ENCODE data around the gene DMAP1. TPM values are rescaled to one million over a fixed set of nuclear protein-coding genes. Genes with fewer than 3 reads are reported as not detected.

The DMAP1 gene
- total RNA-seq, 1 donor from 2014 or later = 32.2 TPM

DNA sequence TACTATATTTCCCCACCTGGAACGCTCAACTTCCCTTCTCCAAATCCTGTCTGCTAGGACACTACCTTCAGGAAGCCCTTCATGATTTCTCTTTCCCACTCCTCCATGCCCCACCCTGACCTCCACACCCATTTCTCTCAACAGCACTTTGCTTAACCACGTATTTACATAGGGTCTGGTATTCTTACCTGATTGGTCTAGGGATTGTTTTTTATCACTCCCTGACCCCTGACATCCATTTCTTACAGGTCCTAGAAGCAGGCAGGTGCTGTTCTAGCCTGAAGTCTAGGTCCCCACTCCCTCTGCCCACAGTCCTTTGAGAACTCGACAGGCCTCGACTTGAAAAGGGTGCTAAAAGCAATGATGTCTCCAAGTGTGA lies 47.5 kb downstream of the DMAP1 start:
- Histone ChIP-seq H3K36me3 (peaks cover 8% of the 10 kb centered on the region), H3K4me1 (peaks cover 24% of the 10 kb centered on the region), H3K27ac (no peak overlapping the region), H3K9me3 (no peaks in the 10 kb centered on the region), H3K4me3 (no peak overlapping the region), H3K27me3 (ENCODE audit: low read depth) (no peaks in the 10 kb centered on the region)
- DNase-seq (no peak), ATAC-seq (no peak)
- intact Hi-C loops (cut with DNase I) = no loop called here
- TF ChIP-seq, protein P1, sequence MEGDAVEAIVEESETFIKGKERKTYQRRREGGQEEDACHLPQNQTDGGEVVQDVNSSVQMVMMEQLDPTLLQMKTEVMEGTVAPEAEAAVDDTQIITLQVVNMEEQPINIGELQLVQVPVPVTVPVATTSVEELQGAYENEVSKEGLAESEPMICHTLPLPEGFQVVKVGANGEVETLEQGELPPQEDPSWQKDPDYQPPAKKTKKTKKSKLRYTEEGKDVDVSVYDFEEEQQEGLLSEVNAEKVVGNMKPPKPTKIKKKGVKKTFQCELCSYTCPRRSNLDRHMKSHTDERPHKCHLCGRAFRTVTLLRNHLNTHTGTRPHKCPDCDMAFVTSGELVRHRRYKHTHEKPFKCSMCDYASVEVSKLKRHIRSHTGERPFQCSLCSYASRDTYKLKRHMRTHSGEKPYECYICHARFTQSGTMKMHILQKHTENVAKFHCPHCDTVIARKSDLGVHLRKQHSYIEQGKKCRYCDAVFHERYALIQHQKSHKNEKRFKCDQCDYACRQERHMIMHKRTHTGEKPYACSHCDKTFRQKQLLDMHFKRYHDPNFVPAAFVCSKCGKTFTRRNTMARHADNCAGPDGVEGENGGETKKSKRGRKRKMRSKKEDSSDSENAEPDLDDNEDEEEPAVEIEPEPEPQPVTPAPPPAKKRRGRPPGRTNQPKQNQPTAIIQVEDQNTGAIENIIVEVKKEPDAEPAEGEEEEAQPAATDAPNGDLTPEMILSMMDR (IDR thresholded peaks at IDR 0.05) = no peak

DNA sequence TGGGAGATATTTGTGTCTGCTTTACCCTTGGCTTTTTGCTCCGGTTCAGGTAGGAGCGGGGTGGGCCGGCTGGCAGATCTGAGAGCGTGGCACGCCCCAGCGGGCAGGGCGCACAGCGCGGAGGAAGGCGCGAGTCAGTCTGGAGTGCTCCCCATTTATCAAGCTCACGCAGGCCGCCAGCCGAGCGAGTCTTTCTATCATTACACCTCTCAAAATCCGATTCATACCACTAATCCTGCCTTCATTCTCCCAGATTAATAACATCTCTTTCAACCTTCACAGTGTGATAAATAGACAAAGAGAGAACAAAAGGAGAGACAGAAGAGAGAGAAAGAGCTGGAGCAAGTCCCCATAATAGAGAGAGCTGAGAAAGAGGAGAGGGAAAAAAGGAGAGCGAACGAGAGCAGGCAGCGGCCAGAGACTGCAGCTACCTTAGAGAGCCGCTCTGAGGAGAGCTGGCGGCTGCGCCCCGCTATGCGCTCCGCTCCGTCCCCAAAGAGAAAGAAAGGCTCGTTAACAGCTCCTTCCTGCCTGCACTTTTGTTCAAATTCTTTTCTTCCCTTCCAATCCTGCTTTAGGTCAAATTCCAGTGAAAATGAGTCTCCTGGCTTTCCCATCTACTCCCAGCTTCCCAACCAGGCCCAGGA lies 48.0 kb downstream of the DMAP1 start:
- H3K4me3 ChIP-seq = no peak overlapping the region
- H3K4me1 ChIP-seq = peaks cover 24% of the 10 kb centered on the region
- no peaks in the 10 kb centered on the region for H3K27me3 ChIP-seq (ENCODE audit: low read depth)
- no peak for DNase-seq
- ATAC-seq = no peak
- TF ChIP-seq, protein P1 (IDR thresholded peaks at IDR 0.05) = no peak
- intact Hi-C loops (cut with DNase I) = no loop called here
- no peak overlapping the region for H3K27ac ChIP-seq
- peaks cover 5% of the 10 kb centered on the region for H3K36me3 ChIP-seq
- H3K9me3 ChIP-seq = no peaks in the 10 kb centered on the region

DNA sequence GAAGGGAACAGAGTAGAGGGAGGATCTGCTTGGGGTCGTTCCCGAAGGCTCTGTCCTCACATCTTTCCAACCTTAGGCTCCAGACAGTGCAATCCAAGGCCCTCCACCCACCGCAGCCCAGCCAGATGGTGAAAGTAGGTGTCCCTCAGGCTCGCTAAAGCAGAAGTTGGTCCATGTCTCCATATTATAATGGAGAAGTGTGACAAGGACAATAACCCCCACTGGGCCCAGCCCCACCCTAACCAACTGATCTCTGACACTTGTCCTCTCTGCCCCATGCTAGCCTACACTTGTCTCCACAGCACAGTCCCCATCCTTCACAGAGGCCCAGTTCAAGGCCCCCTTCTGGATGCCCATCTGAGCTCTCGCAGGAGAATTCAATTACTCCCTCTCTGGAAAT lies 48.7 kb downstream of the DMAP1 start:
- Histone ChIP-seq H3K36me3 (no peaks in the 10 kb centered on the region), H3K4me3 (no peak overlapping the region), H3K9me3 (no peaks in the 10 kb centered on the region), H3K4me1 (peaks cover 24% of the 10 kb centered on the region), H3K27ac (no peak overlapping the region), H3K27me3 (ENCODE audit: low read depth) (no peaks in the 10 kb centered on the region)
- TF ChIP-seq, protein P1 (IDR thresholded peaks at IDR 0.05) = no peak
- intact Hi-C loops (cut with DNase I) = no loop called here
- ATAC-seq (peak; percentile 62 to 77), DNase-seq (peak; percentile 63)

DNA sequence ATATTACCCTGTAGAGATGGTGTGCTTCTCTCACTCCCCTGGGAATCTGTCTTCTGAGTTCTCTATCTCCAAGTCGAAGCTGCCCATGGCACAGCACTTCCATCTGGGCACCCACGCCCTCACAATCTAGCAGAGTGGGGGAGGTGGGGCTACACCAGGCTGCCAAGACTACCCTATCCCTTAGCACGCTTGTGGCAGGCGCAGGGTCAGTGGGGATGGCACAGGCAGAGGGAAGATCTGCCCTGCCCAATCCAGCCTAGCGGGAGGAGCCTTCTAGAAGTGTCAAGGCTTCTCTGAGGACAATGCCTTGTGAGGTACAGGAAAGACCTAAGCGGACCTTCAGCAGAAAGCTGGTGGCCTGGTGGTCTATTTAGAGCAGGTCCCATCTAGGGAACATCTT lies 49.1 kb downstream of the DMAP1 start:
- DNase-seq (no peak), ATAC-seq (no peak)
- no peak overlapping the region for H3K27ac ChIP-seq
- no peaks in the 10 kb centered on the region for H3K36me3 ChIP-seq
- H3K4me3 ChIP-seq = no peak overlapping the region
- H3K9me3 ChIP-seq = no peaks in the 10 kb centered on the region
- H3K4me1 ChIP-seq = peaks cover 24% of the 10 kb centered on the region
- TF ChIP-seq, protein P1 (IDR thresholded peaks at IDR 0.05) = no peak
- H3K27me3 ChIP-seq (ENCODE audit: low read depth) = no peaks in the 10 kb centered on the region
- intact Hi-C loops (cut with DNase I) = no loop called here

DNA sequence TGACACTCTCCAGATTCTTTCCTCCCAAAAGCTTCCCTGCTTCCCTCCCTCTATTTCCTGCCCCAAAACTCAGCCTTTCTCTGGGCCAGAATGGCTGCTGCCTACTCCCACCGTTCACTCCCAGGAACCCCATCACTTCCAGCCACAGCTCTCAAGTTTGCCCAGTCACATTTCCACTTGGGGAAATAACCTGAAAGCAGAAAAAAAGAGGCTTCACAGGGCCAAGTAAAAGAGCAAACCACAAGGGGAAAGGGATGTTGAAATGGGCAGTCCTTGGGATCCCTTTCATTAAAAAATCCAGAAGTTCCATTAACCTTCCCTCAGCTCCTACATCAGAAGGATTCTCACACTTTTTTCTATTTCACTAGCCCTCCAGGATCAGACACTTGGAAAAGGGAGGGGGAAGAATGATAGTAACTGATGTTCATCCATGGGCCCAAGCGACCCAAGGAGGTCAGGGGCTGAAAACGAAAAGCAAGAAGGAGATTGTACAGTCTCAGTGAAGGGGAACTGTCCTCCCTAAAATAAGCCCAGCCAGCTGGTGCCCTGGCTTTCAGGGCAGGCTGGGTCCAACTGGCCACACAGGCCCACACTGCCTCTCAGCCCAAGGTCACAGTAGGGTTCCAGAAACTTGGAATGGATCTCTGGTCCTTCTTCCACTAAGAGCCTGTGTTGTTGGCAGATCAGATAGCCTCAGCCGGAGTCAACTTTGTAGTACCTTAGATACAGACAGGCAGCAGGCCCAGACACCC lies 49.7 kb downstream of the DMAP1 start:
- Histone ChIP-seq H3K9me3 (no peaks in the 10 kb centered on the region), H3K27me3 (ENCODE audit: low read depth) (no peaks in the 10 kb centered on the region), H3K4me1 (peaks cover 24% of the 10 kb centered on the region), H3K4me3 (no peak overlapping the region), H3K27ac (no peak overlapping the region), H3K36me3 (no peaks in the 10 kb centered on the region)
- ATAC-seq (no peak), DNase-seq (no peak)
- TF ChIP-seq, protein P1 (IDR thresholded peaks at IDR 0.05) = no peak
- intact Hi-C loops (cut with DNase I) = no loop called here

Data from lower lobe of right lung (tissue), 2 donors.